IMR-90 (cell line): ENCODE measurements around the gene IRS2. TPM values are rescaled to one million over a fixed set of nuclear protein-coding genes. Genes with fewer than 3 reads are reported as not detected.

Experiments used
- ATAC-seq: fragments of 200-7000 bp; cut with Tn5 transposase; 2 replicates; pipeline ENCODE4 v1.9.1; 2020; ENCODE audit warnings: low read depth, mild to moderate bottlenecking, moderate library complexity
- BruUV-seq: library from RNA; stranded (reverse); fragments of 400-500 nt; replicated peaks from 2 replicates; lab custom pipeline; 2021; lab: Mats Ljungman, UMichigan
- CTCF ChIA-PET: fragments of 300-600 bp; formaldehyde crosslinking; extraction: SDS; loops from one replicate; lab custom pipeline; 2021; ENCODE audit warnings: antibody characterized with exemption; lab: Yijun Ruan, JAX
- POLR2A ChIA-PET: fragments of 300-600 bp; sonication (Branson Sonifier 250); formaldehyde crosslinking; loops from one replicate; lab custom pipeline; 2022; ENCODE audit warnings: antibody characterized with exemption; ENCODE audit not compliant: unreplicated experiment; lab: Charles Lee
- DNase-seq: peaks from one replicate; pipeline ENCODE4 v3.0.0; 2013
- H2AFZ ChIP-seq: replicated peaks from 2 replicates; pipeline ENCODE3; 2013; ENCODE audit warnings: low read length, mild to moderate bottlenecking; ENCODE audit not compliant: poor library complexity
- H2AK5ac ChIP-seq: 2 replicates; pipeline ENCODE4 v1.6.1; 2013; ENCODE audit warnings: low read depth, low read length, inconsistent platforms
- H2AK9ac ChIP-seq: replicated peaks from 2 replicates; pipeline ENCODE3; 2013; ENCODE audit warnings: mild to moderate bottlenecking, low read depth, low read length, moderate library complexity; ENCODE audit not compliant: poor library complexity
- H2BK120ac ChIP-seq: 2 replicates; pipeline ENCODE4 v1.6.1; 2013; ENCODE audit warnings: low read depth, low read length, inconsistent platforms
- H2BK15ac ChIP-seq: 3 replicates; pipeline ENCODE4 v1.6.1; 2013; ENCODE audit warnings: low read depth, low read length, inconsistent platforms
- H2BK20ac ChIP-seq: 2 replicates; pipeline ENCODE4 v1.6.1; 2013; ENCODE audit warnings: low read depth, mild to moderate bottlenecking, inconsistent platforms, low read length, moderate library complexity
- H2BK5ac ChIP-seq: 2 replicates; pipeline ENCODE4 v1.6.1; 2013; ENCODE audit warnings: mild to moderate bottlenecking, low read depth, low read length, inconsistent platforms; ENCODE audit not compliant: poor library complexity, severe bottlenecking
- H3K14ac ChIP-seq: replicated peaks from 2 replicates; pipeline ENCODE4 v1.6.1; 2013; ENCODE audit warnings: low read depth, low read length, inconsistent platforms
- H3K18ac ChIP-seq: 2 replicates; pipeline ENCODE4 v1.6.1; 2013; ENCODE audit warnings: low read depth, low read length, control low read depth
- H3K23ac ChIP-seq: 2 replicates; pipeline ENCODE4 v1.6.1; 2013; ENCODE audit warnings: low read depth, low read length, inconsistent platforms
- H3K27ac ChIP-seq: 2 replicates; pipeline ENCODE4 v1.5.1; 2013; ENCODE audit warnings: mild to moderate bottlenecking, control low read depth, low read length; ENCODE audit not compliant: insufficient read depth
- H3K27me3 ChIP-seq: 2 replicates; pipeline ENCODE4 v1.6.1; 2013; ENCODE audit warnings: low read length; ENCODE audit not compliant: control insufficient read depth, insufficient read depth
- H3K36me3 ChIP-seq: 2 replicates; pipeline ENCODE4 v1.6.1; 2013; ENCODE audit warnings: low read length, mixed read lengths; ENCODE audit not compliant: control insufficient read depth, insufficient read depth
- H3K4ac ChIP-seq: 2 replicates; pipeline ENCODE4 v1.6.1; 2013; ENCODE audit warnings: low read depth, low read length, inconsistent platforms
- H3K4me1 ChIP-seq: 2 replicates; pipeline ENCODE4 v1.6.1; 2013; ENCODE audit warnings: low read length, mixed read lengths; ENCODE audit not compliant: control insufficient read depth, insufficient read depth
- H3K4me2 ChIP-seq: 2 replicates; pipeline ENCODE4 v1.6.1; 2013; ENCODE audit warnings: low read depth, mild to moderate bottlenecking, control low read depth, low read length, moderate library complexity
- H3K4me3 ChIP-seq: 2 replicates; pipeline ENCODE4 v1.5.1; 2013; ENCODE audit warnings: low read depth, mild to moderate bottlenecking, control low read depth, low read length, moderate library complexity; ENCODE audit not compliant: insufficient read depth
- H3K56ac ChIP-seq: 2 replicates; pipeline ENCODE4 v1.6.1; 2013; ENCODE audit warnings: low read length, inconsistent platforms; ENCODE audit not compliant: insufficient read depth; ENCODE audit errors: extremely low read depth
- H3K79me1 ChIP-seq, 2 experiments: 2 replicates each; pipeline ENCODE4 v1.6.1; 2013; ENCODE audit warnings: low read length in 2 of 2, inconsistent platforms in 1 of 2, low read depth in 1 of 2
- H3K9ac ChIP-seq: 2 replicates; pipeline ENCODE4 v1.6.1; 2013; ENCODE audit warnings: low read depth, low read length, control low read depth
- H3K9me1 ChIP-seq: 2 replicates; pipeline ENCODE4 v1.6.1; 2013; ENCODE audit warnings: low read length, inconsistent platforms; ENCODE audit not compliant: insufficient read depth
- H3K9me3 ChIP-seq: 2 replicates; pipeline ENCODE4 v1.6.1; 2013; ENCODE audit warnings: low read length; ENCODE audit not compliant: control insufficient read depth, insufficient read depth
- H4K20me1 ChIP-seq: 2 replicates; pipeline ENCODE4 v1.6.1; 2013; ENCODE audit warnings: low read length, inconsistent platforms; ENCODE audit not compliant: insufficient read depth
- H4K5ac ChIP-seq: 2 replicates; pipeline ENCODE4 v1.6.1; 2013; ENCODE audit warnings: mild to moderate bottlenecking, low read depth, low read length, control low read depth
- H4K8ac ChIP-seq, 2 experiments: 2 replicates each; pipeline ENCODE4 v1.6.1; 2013; ENCODE audit warnings: low read depth in 2 of 2, low read length in 2 of 2, control low read depth in 1 of 2, inconsistent platforms in 1 of 2
- H4K91ac ChIP-seq: 2 replicates; pipeline ENCODE4 v1.6.1; 2013; ENCODE audit warnings: low read depth, low read length, inconsistent platforms; ENCODE audit not compliant: insufficient read depth
- BHLHE40 ChIP-seq: fragments of 150-350 bp; IDR thresholded peaks from 2 replicates; pipeline ENCODE4 v1.6.1; 2016; ENCODE audit warnings: mild to moderate bottlenecking, low read depth, low read length
- CEBPB ChIP-seq: IDR thresholded peaks from 2 replicates; pipeline ENCODE4 v1.6.1; 2012; ENCODE audit warnings: low read depth, low read length, improper control_type of control experiment
- FOS ChIP-seq: fragments of 150-350 bp; IDR thresholded peaks from 2 replicates; pipeline ENCODE4 v1.6.1; 2016; ENCODE audit warnings: low read depth, low read length
- MAFK ChIP-seq: IDR thresholded peaks from 2 replicates; pipeline ENCODE4 v1.6.1; 2012; ENCODE audit warnings: low read depth, low read length, improper control_type of control experiment
- MAZ ChIP-seq: IDR thresholded peaks from 2 replicates; pipeline ENCODE4 v1.6.1; 2012; ENCODE audit warnings: low read depth, mild to moderate bottlenecking, low read length, improper control_type of control experiment, moderate library complexity, borderline replicate concordance
- MXI1 ChIP-seq: IDR thresholded peaks from 2 replicates; pipeline ENCODE4 v1.6.1; 2012; ENCODE audit warnings: low read depth, mild to moderate bottlenecking, low read length, moderate library complexity, borderline replicate concordance
- POLR2A ChIP-seq: IDR thresholded peaks from 2 replicates; pipeline ENCODE4 v1.6.1; 2012; ENCODE audit warnings: mild to moderate bottlenecking, low read depth, low read length
- RCOR1 ChIP-seq: IDR thresholded peaks from 2 replicates; pipeline ENCODE4 v1.6.1; 2012; ENCODE audit warnings: mild to moderate bottlenecking, low read length, improper control_type of control experiment; ENCODE audit not compliant: insufficient replicate concordance
- SMC3 ChIP-seq: fragments of 150-350 bp; IDR thresholded peaks from 2 replicates; pipeline ENCODE4 v1.6.1; 2016; ENCODE audit warnings: low read depth, mild to moderate bottlenecking, antibody characterized with exemption, low read length, moderate library complexity
- WGBS, 2 experiments: methylation state at CpG; one replicate each; pipeline versions ENCODE4 v1.1.5 to v1.1.7; 2013; ENCODE audit warnings: missing lambda C conversion rate in 2 of 2; ENCODE audit not compliant: insufficient read length in 1 of 2; ENCODE audit errors: extremely low coverage in 2 of 2; 5-methylcytosine and 5-hydroxymethylcytosine counted together
- dilution Hi-C: fragments of 300-500 bp; cut with HindIII; formaldehyde crosslinking; loops from one replicate; pipeline ENCODE4 v1.14.3; 2018; ENCODE audit warnings: low sequenced_read_pairs; ENCODE audit not compliant: unreplicated experiment
- in situ Hi-C: fragments of 300-500 bp; cut with MboI; formaldehyde crosslinking; loops from 3 replicates; pipeline ENCODE4 v1.14.3; 2019; ENCODE audit warnings: low sequenced_read_pairs, inconsistent platforms, mixed read lengths
- intact Hi-C: fragments of 100-400 bp; cut with micrococcal nuclease; formaldehyde crosslinking; loops from 2 replicates; pipeline ENCODE4 v1.10.0; 2022
- polyA plus RNA-seq, 3 experiments: library from polyadenylated mRNA; depleted of rRNA; stranded (reverse); fragments of >200 nt; gene quantifications; 2 replicates each; pipeline ENCODE4 v1.2.3, GENCODE V29; 2012; ENCODE audit warnings: low replicate concordance in 1 of 3
- total RNA-seq: library from RNA; depleted of rRNA; stranded (reverse); fragments of >200 nt; gene quantifications from 2 replicates; pipeline ENCODE4 v1.2.3, GENCODE V29; 2012
- TF ChIP-seq, protein P1 (sequence below): fragments of 150-350 bp; IDR thresholded peaks from 2 replicates; pipeline ENCODE4 v1.6.1; 2017; ENCODE audit warnings: mild to moderate bottlenecking, antibody characterized with exemption, low read length, low read depth
- TF ChIP-seq, protein P2 (sequence below): fragments of 150-350 bp; IDR thresholded peaks from 2 replicates; pipeline ENCODE4 v1.6.1; 2016; ENCODE audit warnings: low read depth, mild to moderate bottlenecking, low read length, moderate library complexity, borderline replicate concordance
- TF ChIP-seq, protein P3 (sequence below): conservative IDR thresholded peaks from 2 replicates; pipeline ENCODE4 v1.5.1; 2012; ENCODE audit warnings: mild to moderate bottlenecking, low read depth, low read length, improper control_type of control experiment

IRS2 gene
- total and polyA plus RNA-seq, 2 of the 4 experiments (the other 2 are of a cell fraction), result 0.36 to 1.4 TPM

DNA sequence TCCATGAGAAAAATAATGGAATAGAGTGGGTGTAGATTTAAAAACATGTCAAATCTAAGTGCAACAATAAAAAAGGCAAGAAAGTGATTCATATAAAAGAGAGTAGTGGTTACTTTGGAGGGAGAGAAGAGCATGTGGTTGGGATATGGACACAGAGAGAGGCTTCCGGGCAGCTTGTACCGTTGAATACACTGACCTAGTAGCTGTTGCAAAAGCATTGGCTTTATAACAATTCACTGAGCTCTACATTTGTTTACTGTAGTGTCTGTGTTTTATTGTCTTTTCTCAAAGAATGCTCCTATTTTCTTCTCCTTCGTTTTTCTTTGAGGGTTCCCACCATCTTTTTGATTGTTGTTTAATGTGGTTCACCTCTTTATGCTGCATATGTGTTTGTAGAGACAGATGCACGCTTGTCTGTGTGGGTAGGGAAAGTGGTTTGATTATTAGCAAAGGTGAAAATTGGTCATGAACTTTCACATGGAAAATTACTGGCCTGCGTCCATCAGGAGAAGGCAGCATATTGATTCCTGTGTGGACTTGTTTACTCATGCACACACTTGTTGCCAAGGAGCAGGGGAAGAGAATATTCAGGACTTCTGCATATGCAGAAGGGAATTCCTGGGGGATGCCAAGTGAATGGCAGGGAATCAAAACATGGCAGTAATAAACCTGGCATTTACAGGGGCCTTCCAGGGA is 29.9 kb upstream of the IRS2 start:
- Histone ChIP-seq H3K9ac (no peak overlapping the region), H3K14ac (no peak overlapping the region), H2BK20ac (no peak overlapping the region), H3K18ac (no peak overlapping the region), H3K4me1 (peaks cover 3% of the 10 kb centered on the region; the same call in 1 of the 2 replicates), H3K79me1 (no peaks in the 10 kb centered on the region), H2AK9ac (no peak overlapping the region), H3K27ac (no peak overlapping the region), H3K9me1 (peaks cover 9% of the 10 kb centered on the region; the same call in 1 of the 2 replicates), H3K9me3 (no peaks in the 10 kb centered on the region), H3K56ac (no peak overlapping the region), H3K4me3 (no peak overlapping the region), H4K20me1 (no peaks in the 10 kb centered on the region), H2AK5ac (no peak overlapping the region), H4K91ac (no peak overlapping the region), H2BK15ac (no peak overlapping the region), H4K5ac (no peak overlapping the region), H4K8ac (no peak overlapping the region), H3K36me3 (no peaks in the 10 kb centered on the region), H3K27me3 (peaks cover 5% of the 10 kb centered on the region), H2AFZ (no peak overlapping the region), H2BK120ac (no peak overlapping the region), H2BK5ac (no peak overlapping the region), H3K4ac (no peak overlapping the region), H3K4me2 (no peak overlapping the region), H3K23ac (no peak overlapping the region)
- TF ChIP-seq FOS (no peak), RCOR1 (no peak), BHLHE40 (no peak), MXI1 (no peak), MAZ (no peak), CEBPB (no peak), SMC3 (no peak), MAFK (no peak), POLR2A (no peak)
- TF ChIP-seq, protein P1, sequence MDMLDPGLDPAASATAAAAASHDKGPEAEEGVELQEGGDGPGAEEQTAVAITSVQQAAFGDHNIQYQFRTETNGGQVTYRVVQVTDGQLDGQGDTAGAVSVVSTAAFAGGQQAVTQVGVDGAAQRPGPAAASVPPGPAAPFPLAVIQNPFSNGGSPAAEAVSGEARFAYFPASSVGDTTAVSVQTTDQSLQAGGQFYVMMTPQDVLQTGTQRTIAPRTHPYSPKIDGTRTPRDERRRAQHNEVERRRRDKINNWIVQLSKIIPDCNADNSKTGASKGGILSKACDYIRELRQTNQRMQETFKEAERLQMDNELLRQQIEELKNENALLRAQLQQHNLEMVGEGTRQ, result no peak
- TF ChIP-seq, protein P2, sequence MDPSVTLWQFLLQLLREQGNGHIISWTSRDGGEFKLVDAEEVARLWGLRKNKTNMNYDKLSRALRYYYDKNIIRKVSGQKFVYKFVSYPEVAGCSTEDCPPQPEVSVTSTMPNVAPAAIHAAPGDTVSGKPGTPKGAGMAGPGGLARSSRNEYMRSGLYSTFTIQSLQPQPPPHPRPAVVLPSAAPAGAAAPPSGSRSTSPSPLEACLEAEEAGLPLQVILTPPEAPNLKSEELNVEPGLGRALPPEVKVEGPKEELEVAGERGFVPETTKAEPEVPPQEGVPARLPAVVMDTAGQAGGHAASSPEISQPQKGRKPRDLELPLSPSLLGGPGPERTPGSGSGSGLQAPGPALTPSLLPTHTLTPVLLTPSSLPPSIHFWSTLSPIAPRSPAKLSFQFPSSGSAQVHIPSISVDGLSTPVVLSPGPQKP, result no peak
- TF ChIP-seq, protein P3, sequence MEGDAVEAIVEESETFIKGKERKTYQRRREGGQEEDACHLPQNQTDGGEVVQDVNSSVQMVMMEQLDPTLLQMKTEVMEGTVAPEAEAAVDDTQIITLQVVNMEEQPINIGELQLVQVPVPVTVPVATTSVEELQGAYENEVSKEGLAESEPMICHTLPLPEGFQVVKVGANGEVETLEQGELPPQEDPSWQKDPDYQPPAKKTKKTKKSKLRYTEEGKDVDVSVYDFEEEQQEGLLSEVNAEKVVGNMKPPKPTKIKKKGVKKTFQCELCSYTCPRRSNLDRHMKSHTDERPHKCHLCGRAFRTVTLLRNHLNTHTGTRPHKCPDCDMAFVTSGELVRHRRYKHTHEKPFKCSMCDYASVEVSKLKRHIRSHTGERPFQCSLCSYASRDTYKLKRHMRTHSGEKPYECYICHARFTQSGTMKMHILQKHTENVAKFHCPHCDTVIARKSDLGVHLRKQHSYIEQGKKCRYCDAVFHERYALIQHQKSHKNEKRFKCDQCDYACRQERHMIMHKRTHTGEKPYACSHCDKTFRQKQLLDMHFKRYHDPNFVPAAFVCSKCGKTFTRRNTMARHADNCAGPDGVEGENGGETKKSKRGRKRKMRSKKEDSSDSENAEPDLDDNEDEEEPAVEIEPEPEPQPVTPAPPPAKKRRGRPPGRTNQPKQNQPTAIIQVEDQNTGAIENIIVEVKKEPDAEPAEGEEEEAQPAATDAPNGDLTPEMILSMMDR, result no peak
- 0 out of 2 replicates have a peak, but pooled peaks have one; percentile 21 for ATAC-seq
- DNase-seq, result no peak
- ChIA-PET CTCF (no interaction called here), POLR2A (no interaction called here)
- intact Hi-C loops (no loop called here), dilution Hi-C loops (no loop called here), in situ Hi-C loops (no loop called here)
- 80% methylated on average over 1 of the region's 5 CpGs; no CpG with 5 or more reads in 1 of the 2 experiments for WGBS, 2 experiments
- BruUV-seq, result no TSS peak
